NCI-H2081 treated with DMSO at 0.1 percent for 48 hours (cell line): ENCODE data around the gene KCNMA1.

Source experiments
- DNase-seq: peaks from one replicate; lab custom pipeline; 2025; lab: John Stamatoyannopoulos, UW

KCNMA1 gene

DNA sequence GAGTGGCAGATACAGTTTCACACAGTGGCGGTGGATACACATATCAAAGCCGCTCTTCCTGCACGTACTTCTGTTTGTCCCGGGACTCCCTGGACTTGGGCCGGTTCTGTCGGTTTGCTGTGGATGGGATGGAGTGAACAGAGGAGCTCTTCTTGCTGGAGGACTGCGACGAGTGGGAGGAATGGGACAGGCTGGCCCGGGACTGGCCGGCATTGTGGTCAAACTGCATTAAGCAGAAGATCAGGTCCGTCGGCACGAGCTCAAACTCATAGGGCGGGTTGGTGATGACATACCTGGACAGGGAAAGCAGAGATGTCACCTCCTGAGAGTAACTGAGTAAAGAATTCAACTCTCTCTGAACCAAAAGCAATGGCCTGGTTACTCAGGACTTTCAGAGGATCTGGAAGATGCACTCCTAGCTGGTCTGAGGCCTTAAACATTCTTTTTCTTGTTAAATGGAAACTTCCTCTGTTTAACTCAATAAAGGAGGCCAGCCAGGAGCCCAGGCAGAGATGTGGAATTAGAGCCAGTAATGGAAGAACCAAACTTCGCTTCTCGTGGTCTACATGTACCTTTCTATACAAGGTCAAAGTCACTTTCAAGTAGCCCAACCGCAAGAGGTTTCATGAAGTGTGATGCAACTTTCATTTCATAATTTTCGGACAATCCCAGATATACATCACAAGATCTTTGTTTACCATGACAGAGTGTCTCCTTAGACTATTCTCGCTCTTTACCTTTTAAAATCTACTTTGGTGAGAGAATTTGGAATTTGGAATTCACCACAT, 750.2 kb downstream of the KCNMA1 start:
- DNase-seq = no peak

DNA sequence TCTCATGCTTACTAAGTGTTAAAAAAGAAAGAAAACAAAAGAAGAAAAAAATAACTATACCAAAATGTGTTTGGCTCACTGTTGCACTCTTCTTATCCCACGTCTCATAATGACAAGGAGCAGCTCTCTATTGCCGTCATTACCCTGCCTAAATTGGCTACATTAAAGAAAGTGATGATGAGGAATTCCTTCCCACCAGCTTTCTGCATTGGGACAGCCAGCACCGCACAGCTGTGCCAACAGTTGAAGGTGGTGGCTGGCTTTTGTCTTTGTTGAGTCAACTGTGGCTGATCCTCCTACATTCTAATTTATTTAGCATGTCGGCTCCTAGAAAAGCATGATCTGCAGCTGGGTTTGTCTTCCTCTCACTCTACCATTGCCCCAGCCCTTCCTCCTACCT, 751.8 kb downstream of the KCNMA1 start:
- DNase-seq = peak; percentile 9

DNA sequence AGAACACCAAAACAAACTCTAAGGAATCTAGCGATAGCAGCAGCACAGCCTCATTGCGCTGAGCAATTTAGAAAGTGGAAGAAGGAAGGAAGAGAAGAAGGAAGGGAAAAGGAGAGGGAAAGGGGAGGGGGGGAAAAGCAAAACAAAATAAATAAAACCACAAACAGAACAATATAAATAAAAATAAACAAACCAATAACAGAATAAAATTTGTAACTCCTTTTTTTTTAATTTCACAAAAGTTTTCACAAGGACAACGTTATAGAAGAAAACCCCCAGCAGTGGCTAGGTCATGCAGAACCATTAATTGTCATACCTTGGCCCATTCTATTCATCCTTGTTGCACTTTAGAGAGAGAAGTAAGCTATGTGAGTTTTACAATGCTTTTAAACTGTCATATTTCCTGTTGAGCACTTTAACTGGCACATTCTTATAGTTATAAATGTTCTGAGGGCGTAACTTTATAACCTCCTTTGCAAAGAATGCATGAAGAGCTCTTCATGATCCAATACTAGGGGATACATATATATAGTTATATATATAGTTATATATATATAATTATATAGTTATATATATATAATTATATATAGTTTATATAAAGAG, 752.8 kb downstream of the KCNMA1 start:
- no peak for DNase-seq

DNA sequence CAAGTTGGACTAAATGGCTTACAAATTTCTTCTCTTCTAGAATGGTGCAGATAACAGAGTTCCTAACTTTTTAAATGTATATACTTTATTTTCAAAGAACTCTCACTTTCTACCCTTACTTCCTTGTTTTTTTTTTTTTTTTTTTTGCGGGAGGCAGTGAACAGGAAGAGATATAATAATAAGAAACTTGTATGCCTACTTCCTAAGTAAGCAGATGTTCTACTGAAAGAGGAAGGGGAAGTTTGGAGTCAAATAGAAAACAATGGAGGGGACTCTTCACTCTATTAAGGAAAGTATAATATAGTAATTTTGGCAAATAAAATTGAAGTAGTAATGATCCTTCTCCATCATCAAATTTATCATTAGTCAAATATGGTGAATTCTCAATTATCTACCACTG, 754.0 kb downstream of the KCNMA1 start:
- DNase-seq = no peak

DNA sequence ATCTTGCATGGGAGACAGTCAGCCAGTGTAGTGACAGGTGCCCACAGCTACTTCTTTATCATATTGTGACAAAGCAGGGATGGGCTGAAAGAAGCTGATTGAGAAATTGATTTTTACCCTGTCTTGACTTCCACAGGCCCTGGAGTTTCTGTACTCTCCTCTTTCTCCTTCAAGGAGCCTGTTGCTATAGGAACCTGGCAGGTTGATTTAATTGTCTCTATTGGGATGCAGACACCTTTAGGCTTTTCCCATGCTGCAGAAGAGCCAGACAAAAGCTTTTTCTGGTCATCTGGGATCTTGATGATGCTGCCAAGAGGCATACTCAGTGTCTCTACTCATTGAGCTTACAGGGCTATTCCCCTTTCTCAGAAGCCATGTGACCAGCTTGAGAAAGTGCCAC, 754.8 kb downstream of the KCNMA1 start:
- DNase-seq = no peak

DNA sequence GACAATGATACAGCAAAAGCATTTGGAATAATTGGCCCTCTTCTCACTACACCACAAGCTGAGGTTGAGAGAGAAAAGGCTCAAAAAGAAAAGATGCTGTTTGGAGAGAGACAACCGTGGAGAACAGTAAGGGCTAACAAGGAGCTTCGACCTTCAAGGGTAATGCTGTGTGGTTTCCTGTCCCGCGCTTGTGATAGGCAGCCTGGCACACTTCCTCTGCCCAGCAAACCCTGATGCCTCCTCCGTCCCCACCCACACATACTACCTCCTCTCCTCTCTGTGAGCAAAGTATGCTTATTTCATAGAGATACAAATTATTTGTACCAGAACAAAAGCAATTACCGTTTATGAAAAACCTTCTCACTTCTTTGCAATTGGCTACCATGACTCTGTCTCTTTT, 755.4 kb downstream of the KCNMA1 start:
- DNase-seq = no peak

DNA sequence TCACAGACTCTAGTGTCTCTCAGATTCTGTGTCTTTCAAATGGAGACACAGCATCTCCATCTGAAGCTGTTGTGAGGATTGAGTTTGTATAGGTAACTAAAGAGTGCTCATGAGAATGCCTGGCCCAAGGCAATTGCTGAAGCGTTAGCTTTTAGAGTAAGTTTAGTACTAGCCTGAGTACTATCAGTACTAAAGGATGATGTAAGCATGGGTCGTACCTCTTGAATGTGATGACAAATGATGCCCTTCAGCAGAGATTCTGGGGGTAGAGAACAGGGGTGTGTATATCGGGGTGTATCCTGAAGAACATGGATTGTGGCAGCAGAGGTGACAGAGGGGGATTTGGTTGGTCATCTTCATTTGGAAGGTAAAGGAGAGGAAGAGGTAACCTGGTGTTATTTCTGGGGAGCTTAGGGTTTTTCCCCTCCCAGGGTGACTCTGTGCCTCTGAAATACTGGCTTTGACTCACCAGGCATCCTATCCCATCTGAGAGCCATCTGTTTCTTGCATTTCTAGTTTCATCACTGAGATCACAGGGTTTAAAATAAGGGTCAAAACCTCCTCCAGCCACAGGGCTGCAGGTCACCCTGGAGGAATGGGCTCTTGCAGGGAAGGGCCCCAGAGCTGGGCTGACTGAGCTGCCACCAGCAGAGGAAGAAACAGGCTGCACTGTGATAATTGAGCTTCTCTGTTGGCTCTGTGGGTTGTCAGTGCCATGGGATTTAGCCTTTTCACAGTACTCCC, 756.0 kb downstream of the KCNMA1 start:
- no peak for DNase-seq

DNA sequence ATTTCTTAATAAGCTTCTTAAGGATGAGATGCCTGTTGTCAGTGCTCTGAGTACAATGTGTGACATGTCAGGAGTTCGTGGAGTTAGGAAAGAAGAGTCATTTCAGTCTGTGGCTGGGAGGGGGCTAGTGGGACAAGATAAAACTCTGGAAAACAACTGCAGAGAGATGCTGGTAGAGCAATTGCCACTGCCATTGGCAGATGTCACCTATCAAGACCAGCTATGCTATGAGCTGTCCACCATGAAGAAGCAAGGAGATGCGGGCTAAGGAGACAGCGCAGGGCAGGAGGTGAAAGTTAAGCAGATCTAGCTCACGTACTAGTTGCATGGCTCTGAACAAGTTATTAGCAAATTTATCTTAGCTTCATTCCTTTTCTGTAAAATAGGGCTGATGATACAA, 756.7 kb downstream of the KCNMA1 start:
- no peak for DNase-seq

DNA sequence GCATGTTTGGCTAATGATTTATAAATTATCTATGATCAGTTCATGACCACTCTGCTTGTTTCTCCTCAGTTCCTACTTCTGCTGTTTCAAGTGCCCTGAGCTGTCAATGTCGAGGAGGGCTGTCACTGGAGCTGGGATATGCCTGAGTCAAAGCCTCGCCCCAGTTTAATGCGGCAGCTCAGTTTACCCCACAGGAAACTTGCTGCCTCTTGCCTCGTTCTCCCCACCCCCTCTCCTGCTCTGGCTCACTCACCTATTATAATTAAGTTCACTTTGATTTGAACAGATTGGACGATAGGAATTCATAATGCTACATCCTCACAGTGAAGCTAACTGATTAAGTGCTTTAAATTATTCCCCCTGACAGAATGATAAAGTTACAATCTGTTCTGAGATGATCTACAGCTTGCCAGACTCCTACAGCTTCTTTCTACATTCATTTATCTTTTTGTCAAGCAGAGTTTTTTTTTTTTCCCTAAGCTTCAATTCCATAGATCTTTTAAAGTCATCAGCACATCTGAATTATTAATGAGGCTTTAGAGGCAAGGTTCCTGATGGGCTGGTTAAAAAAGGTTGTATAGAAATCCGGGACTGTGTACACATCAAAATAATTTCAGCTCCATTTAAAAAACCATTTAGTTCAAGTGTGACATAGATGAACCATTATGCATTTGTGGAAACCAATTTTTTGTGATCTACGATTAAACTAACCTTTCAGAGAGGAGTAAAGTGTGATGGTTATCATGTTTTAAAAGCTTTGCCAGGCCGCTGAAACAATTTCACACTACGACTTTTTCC, 758.3 kb downstream of the KCNMA1 start:
- DNase-seq = no peak

DNA sequence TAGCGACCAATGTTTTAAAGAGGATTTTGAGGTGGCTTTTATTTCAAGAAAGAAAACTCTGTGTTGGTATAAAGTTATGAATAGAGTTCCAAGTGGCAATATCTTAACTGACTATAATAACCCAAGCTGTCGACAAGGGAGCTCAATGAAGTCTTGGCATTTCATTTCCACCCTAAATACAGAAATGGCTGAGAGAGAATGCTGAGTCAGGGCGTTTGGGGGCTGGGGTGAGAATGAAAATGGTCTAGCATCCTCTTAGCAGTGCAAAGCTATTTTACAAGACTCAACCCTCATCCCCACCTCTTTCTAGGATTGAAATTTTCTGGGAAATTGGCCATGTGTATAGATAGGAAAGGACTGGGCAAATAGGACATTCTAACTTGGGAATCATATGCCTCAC, 759.1 kb downstream of the KCNMA1 start:
- no peak for DNase-seq

DNA sequence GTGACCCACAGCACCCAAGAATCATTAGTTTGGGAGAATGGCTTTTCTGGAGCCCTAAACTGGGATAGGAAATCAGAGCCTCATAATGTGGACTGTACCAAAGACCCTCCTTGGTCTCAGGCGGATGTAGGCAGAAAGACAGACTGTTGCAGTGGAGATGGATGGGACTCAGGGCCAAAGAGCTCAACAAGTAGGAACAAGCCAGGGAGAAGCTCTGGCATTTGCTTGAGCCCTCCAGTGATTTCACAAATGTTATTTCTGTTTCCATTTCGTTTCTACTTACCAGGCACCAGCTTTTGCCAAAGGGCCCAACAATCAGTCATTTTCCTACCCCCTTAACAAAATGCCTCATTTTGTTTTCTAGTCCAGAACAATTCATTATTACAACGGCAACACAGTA, 762.7 kb downstream of the KCNMA1 start:
- DNase-seq = no peak

DNA sequence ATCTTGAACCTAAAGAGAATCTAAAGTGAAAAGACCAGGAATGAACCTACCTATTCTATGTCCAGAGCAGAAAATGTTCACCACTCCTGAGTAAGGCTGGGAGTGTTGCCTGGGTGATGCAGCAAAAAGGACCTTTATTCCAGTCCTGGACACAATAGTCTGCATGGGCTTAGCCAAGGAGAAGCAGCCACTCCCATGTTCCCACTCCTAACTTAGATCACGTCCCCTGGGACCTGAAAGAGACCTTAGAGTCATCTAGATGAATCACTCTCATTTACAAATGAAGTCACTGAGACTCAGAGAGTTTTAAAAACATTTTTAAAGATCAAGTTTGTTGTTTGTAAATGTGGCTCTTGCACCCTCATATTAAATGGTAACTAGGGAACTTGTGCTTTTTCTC, 763.4 kb downstream of the KCNMA1 start:
- DNase-seq = no peak

DNA sequence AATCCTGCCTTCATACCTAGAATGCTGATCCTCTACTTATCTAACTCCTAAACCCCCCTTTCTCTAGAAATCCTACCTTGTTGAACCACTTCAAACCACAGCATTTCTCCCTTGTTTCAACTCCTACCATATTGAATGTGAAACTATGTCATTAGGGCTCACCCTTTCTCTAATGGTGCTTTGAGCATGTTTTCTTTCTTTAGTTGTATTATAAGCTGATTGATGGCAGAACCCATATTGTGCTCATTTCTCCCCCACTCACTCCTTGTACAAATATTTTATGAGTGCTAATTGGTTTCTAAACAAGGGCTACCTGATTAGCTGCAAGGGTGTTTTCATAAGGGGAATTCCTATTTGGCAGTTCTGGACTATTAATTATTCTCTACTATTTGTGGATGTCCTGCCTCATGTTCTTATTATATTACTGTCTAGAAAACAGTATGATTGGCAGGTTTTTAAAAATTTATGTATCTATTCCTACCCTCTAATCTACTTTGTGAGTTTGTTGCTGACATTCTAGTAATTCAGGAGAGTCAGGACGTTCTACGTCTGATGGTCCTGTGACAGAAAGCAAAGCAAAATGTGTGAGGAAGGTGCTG, 765.8 kb downstream of the KCNMA1 start:
- DNase-seq = no peak

DNA sequence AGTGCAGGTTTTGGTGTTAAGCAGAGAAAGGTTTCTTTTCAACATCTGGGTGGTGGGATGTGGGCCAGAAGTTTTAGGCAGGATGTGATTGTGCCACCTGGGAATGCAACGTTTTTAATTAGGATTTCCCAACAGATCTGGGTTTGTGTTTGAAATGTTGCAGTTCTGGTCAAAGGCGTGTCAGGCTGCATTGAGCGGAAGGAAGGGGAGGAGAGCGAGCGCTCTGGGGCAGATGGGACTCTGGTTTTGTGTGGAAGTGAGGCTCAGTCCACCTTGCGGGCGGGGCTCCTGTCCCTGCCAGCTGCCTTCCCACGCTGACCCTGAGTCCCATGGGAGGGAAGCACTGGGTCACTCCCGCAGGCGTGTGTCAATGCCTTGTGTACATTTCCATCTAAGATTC, 767.7 kb downstream of the KCNMA1 start:
- no peak for DNase-seq

DNA sequence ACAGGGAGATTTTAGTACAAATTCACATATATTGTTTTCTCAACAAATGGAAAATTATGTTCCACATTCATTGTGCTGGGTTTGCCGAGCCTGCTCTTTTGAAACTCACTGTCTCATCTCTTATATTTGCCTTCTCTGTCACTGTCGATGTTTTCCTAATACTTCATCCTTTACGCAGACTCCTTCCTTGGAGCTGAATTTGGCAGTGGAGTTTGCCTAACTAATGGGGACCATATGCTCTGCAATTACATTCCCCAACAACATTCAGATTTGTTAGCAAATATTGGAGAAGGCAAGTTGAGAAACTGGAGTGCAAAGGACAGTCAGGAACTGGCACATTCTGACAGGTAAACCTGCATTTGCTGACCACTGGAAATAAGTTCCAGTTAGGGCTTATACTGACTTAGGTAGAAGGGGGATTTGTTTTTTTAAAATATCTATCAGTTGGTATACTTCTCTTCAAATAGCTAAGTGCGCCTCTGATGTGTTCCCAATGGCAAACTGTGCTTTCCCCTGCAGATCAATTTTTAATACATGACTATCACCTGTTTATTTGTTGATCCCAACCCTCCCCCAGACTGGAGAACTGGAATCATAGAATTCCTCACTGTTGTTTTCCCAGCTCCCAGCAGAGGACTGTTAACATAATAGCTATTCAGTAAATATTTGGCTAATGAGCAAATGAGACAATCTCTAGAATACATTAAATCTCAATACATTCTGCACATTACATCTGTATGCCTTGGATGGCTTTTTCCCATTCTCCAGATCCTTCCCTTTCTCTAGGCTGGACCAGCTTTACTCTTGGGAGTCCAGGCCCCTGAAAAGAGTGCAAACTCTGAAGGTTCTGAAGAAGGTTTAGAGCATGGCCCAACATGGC, 769.3 kb downstream of the KCNMA1 start:
- DNase-seq = no peak

DNA sequence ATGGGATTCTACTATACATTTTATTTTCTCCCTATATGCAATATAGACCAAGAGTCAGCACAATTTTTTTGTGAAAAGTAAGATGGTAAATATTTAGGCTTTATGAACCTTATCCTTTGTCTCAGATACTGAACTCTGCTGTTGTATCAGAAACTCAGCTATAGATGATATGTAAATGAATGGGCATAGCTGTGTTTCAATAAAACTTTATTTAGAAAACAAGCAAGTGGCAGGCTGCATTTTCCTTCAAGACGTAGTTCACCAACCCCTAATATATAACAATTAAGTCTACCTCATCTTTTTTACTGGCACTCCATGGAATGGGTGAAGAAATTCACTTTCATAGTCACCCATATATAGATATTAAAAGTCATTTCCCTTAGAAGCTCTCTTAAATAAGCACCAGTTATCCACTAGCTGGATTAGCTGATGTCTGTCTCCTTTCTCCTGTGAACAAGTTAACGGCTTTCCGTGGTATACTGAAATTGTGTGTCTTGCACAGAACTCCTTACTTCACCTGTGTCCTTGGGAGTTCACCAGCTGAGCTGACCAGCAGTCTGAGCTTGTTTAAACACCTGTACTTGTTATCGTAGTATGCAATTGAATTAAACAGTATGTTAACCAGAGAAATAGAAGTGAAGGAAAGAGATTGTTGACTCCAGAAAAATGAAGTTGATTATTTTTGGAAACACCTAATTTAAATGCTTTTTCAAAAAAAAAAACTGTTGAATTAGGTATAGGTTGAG, 770.6 kb downstream of the KCNMA1 start:
- DNase-seq = no peak

DNA sequence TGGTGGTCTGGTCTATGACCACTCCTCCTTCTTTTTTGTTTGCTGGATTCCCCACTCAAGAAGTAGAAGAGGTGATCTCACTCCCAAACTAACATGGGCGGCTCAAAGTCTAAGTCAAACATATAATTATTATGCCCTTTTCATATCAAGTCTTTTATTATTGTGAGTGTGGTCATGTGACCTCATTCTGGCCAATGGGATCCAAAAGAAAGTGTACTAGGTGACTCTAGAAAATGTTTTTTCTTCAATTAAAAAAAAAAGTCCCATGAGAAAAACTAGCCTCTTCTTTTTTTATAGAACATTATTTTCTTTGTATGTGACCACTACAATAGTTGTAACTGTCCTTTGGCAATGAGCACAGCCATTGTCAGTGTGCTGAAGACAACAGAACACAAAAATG, 772.7 kb downstream of the KCNMA1 start:
- DNase-seq = no peak

DNA sequence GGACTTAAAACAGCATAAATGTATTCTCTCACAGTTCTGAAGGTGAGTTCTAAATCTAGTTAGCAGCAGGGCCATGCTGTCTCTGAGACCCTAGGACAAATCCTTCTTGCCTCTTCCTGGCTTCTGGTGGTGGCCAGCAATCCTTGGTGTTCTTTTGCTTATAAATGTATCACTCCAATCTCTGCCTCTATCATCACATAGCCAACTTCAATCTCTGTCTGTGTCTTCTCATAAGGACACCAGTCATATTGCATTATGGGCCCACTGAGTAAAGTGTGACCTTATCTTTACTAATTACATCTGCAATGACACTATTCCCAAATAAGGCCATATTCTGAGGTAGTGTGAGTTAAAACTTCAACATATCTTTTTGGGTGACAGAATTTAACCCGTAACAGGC, 778.9 kb downstream of the KCNMA1 start:
- no peak for DNase-seq

DNA sequence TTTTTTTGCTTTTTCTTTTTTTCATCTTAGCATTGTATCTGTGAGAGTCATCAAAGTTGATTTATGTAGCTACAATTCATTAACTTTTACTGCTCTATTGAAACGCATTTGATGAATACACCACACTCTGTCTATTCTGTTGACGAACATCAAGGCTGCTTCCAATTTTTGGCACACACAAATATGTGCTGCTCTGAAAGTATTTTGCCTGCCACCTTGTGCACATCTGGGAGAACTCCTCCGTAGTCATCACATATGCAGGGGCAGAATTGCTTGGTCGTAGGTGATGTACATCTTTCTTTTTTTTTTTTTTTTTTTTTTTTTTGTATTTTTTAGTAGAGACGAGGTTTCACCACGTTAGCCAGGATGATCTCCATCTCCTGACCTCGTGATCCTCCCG, 796.8 kb downstream of the KCNMA1 start:
- DNase-seq = no peak

DNA sequence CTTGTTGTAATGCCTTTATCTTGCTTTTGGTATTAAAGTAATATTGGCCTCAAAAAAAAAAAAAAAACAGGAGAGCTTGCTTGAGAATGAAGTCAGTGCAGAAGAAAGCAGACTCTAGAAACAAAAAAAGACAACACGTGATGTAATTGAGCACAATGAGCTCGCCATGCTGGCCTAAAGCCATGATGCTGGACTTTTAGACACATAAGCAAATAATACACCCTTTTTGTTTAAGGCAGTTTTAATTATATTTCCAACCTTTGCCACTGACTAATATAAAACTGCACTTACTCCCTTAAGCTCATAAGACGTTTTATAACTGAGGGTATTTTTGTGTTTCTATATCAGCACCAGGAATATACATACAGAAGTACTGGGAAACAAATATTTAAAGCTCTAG, 798.3 kb downstream of the KCNMA1 start:
- DNase-seq = no peak
